ENCODE measurements around the gene TSPAN32.
"Not testable (repeated sequence)": the region's sequence is repeated elsewhere in the genome, so short reads cannot be mapped to it uniquely, and the experiment has no call there.

The TSPAN32 gene

GRCh38 chr11:2343502-2343901 is 41.7 kb downstream of the TSPAN32 start:
- DNase-seq: no peak

GRCh38 chr11:2345050-2345449 is 43.2 kb downstream of the TSPAN32 start:
- no peak for DNase-seq

DNA sequence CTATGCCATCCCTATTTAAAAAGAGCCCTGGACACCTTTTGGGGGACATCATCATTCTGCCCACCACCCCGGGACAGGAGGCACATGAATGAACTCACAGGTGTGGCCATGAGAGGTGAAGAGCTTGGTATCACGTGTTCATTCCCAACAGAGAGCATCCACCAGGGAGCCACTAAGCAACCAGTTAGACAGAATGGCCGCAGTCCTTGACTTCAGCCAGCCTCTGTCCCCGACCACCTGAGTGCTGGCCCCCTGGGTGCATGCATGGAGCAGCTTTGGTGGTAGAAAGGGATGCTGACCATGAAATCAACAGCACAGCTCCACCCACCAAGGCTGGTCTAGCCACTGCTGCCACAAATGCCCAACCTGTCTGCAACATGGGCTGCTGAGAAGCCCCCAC is 44.2 kb downstream of the TSPAN32 start:
- DNase-seq: no peak

- no peak for DNase-seq
Measured at GRCh38 chr11:2346586-2347307, 44.9 kb downstream of the TSPAN32 start.

- DNase-seq: no peak
Measured at GRCh38 chr11:2347308-2347830, 45.6 kb downstream of the TSPAN32 start.

- DNase-seq: no peak
Measured at GRCh38 chr11:2348986-2349385, 47.2 kb downstream of the TSPAN32 start.

DNA sequence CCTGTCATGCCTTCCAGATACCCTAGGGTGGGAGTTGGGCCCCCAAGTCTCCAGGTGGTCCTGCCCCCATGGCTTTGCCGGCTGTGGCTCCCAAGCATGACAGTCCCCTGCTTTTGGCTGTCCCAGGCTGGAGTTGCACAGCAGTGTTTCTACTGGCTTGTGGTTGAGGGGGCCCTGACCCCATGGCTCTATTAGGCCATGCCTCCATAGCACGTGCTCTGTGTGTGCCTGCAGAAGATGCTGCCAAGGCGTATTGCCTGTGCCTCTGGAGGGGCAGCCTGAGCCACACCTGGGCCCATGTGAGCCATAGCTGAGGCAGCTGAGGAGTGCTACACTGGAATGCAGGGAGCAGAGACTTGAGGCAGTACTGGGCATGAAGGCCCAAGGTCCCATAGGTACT is 49.9 kb downstream of the TSPAN32 start:
- no peak for DNase-seq

GRCh38 chr11:2352420-2352819 is 50.6 kb downstream of the TSPAN32 start:
- DNase-seq: no peak

GRCh38 chr11:2355000-2355644 is 53.3 kb downstream of the TSPAN32 start:
- no peak for DNase-seq

DNA sequence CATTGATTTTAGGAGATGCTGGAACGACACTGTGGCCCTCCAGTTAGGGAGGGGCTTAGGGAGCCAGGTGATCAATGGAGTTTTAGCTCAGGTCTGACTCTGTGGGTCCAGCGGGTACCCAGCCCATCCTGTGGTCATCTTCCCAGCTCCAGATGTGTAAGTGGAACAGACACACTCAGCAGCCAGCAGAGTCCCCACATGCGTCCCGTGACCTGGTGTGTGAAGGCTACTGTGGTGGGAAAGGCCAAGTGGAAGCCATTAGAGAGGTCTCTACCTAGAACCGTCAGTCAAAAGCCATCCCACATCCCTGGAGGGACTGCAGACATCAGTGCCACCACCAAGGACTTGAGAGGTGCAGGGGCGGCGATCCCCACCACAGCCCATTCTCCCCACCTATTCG is 55.4 kb downstream of the TSPAN32 start:
- no peak for DNase-seq

DNA sequence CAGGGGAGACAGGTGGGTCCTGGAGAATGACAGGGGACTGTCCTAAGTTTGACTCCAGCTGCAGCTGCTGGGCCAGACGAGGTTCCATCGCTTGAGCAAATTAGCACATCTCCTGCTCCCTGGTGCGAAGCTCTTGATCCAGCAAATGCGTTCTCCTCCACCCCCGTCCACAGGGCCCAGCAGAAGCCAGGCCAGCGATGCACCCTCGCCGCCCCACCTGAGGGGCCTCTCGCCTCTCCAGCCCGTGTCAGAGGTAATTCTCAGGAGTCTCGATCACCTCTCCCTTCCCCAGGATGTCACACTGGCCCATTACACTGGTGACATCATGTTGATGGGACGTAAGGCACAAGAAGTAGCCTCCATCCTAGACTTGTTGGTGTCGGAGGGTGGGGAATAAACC is 55.8 kb downstream of the TSPAN32 start:
- not testable (repeated sequence) for DNase-seq

- no peak for DNase-seq
Measured at GRCh38 chr11:2358754-2359442, 57.1 kb downstream of the TSPAN32 start.

GRCh38 chr11:2359557-2359956 is 57.7 kb downstream of the TSPAN32 start:
- DNase-seq: no peak

GRCh38 chr11:2360081-2360642 is 58.3 kb downstream of the TSPAN32 start:
- no peak for DNase-seq

DNA sequence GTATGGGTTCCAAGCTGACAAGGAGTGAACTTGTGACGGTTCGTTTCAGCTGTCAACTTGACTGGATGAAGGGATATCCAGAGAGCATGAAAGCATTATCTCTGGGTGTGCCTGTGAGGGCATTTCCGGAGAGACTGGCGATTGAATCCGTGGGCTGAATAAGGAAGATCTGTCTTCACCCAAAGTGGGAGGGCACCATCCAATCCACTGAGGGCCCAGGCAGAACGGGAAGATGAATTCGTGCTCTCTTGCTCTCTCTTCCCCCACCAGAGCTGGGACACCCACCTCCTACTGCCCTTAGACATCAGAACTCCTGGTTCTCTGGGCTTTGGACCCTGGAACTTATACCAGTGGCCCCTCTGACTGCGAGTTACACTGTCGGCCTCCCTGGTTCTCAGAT is 59.8 kb downstream of the TSPAN32 start:
- no peak for DNase-seq

- DNase-seq: no peak
Measured at GRCh38 chr11:2362414-2362813, 60.6 kb downstream of the TSPAN32 start.

- DNase-seq: no peak
Measured at GRCh38 chr11:2363130-2363529, 61.3 kb downstream of the TSPAN32 start.

DNA sequence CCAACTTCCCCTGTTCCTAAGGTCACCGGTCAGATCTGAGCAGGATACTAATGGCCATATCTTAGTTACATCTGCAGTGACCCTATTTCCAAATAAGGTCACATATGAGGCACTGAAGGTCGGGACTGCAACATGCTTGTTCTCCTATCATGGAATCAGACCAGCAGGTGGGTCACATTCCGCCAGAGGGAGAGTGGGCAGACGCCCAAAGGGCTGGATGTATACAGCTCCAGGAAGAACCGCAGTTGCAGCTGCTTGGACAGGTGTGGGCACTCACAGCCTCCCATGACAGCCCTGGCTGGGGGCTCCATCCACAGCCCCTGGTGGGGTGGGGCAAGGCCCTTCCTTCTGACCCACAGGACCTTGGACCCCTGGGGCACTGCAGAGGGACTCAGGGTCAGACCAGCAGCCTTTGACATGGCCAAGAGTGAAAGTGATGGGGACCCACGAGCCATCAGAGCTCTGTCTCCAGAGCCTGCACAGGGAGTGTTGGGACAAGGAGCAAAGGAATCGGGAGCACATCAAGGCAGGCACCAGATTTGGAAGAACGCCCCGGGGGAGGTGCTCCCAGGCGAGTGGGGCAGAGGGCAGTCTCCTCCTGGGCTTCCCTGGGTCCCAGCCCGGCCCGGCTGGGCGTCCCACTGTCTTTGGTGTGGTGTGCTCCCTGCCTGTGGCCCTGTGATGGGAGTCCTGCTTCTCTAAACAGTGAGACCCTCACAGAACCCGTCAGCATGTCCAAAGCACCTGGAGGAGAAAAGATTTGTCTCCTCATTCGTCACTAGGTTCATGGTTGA is 62.0 kb downstream of the TSPAN32 start:
- DNase-seq: no peak

DNA sequence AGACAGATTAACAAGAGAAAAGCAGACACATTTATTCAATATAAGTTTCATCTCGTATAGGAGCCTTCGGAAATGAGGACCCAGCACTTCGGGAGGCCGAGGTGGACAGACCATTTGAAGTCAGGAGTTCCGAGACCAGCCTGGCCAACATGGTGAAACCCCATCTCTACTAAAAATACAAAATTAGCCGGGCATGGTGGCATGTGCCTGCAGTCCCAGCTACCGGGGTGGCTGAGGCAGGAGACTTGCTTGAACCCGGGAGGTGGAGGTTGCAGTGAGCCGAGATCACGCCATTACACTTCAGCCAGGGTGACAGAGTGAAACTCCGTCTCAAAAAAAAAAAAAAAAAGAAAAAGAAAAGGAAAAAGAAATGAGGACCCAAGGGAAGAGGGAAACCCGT is 62.6 kb downstream of the TSPAN32 start:
- DNase-seq: not testable (repeated sequence)

DNA sequence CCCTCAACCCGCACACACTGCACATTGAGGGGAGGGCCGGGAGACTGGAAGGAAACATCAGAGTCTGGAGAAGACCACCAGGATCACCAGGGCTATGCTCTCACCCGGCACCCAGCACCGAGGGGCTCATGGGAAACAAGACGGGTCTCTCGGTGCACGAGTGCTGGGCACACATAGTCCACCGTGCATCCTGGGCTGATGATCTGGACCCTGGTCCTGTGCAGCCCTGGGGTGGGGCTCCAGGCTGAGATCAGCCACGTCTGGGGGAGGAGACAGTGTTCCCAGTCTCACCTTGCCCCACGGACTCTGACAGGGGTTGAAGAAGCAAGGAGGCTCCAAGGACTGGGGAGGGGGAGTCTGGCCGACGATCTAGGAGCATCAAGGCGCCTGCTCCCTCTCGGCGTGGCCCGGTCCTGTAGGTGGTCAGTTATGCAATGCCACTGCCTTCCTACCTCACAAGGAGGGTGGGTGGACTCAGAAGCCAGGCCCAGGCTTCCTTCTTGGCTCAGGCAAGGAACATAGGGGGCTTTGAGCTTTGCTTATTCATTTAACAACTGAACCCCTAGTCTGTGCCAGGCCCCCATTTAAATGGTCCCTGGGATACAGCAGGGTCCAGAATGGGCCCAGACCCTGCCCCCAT is 63.9 kb downstream of the TSPAN32 start:
- DNase-seq: no peak

- no peak for DNase-seq
Measured at GRCh38 chr11:2366276-2366675, 64.5 kb downstream of the TSPAN32 start.

- DNase-seq: no peak
Measured at GRCh38 chr11:2366733-2367132, 64.9 kb downstream of the TSPAN32 start.

Measured in activated CD4-positive, alpha-beta T cell treated with anti-CD3 and anti-CD28 coated beads, Interleukin-2, amount 50 U/mL, for 48 hours (primary cell).